Testis (tissue), 3 donors: ENCODE results near the gene MCC. TPM values are rescaled to one million over a fixed set of nuclear protein-coding genes. Genes with fewer than 3 reads are reported as not detected.
"Not testable (repeated sequence)": the region's sequence is repeated elsewhere in the genome, so short reads cannot be mapped to it uniquely, and the experiment has no call there.

Experiments
- DNase-seq: peaks from one replicate; pipeline ENCODE4 v3.0.0-alpha.2; 2019
- H3K27ac ChIP-seq, 2 donors: fragments of 200-600 bp; sonication (generic); one replicate each; pipeline ENCODE4 v1.5.1; 2019
- H3K27me3 ChIP-seq: fragments of 200-600 bp; sonication (generic); one replicate; pipeline ENCODE4 v1.5.1; 2019
- H3K36me3 ChIP-seq: fragments of 200-600 bp; sonication (generic); one replicate; pipeline ENCODE4 v1.5.1; 2017; ENCODE audit warnings: low read depth; ENCODE audit errors: missing control alignments
- H3K4me1 ChIP-seq: fragments of 200-600 bp; sonication (generic); one replicate; pipeline ENCODE4 v1.5.1; 2019
- H3K4me3 ChIP-seq, 2 donors: fragments of 200-600 bp; sonication (generic); one replicate each; pipeline ENCODE4 v1.5.1; 2017 to 2019
- H3K9me3 ChIP-seq: fragments of 200-600 bp; sonication (generic); one replicate; pipeline ENCODE4 v1.5.1; 2017
- POLR2A ChIP-seq: fragments of 450-650 bp; IDR thresholded peaks from one replicate; pipeline ENCODE4 v1.6.1; 2017; ENCODE audit warnings: antibody characterized with exemption, mild to moderate bottlenecking, moderate library complexity
- WGBS, 2 donors: methylation state at CpG; one replicate each; pipeline ENCODE4 v1.1.5; 2018; 5-methylcytosine and 5-hydroxymethylcytosine counted together
- intact Hi-C: fragments of 100-400 bp; cut with DNase I; formaldehyde crosslinking; loops from one replicate; pipeline ENCODE4 v1.15.1; 2023; ENCODE audit warnings: low total_unique reads
- polyA plus RNA-seq: library from polyadenylated mRNA; stranded (reverse); fragments of 350-450 nt; fragmentation: Illumina TruSeq; extraction: RNeasy Lipid Tissue Mini Kit (QIAGEN cat#74804); gene quantifications from one replicate; pipeline ENCODE4 v1.2.3, GENCODE V29; 2014; ENCODE audit warnings: low read depth, low replicate concordance; ENCODE audit not compliant: insufficient read depth
- total RNA-seq, 2 donors: library from RNA; depleted of rRNA; stranded (reverse); fragments of >200 nt; gene quantifications; one replicate each; pipeline ENCODE4 v1.2.3, GENCODE V29; 2016
- TF ChIP-seq, protein P1 (sequence below), 3 experiments: fragments of 450-650 bp in 2 of 3; fragments of 200-600 bp in 1 of 3; sonication (generic) in 1 of 3; IDR thresholded peaks; one replicate each; pipeline ENCODE4 v1.5.1; 2016 to 2019; ENCODE audit warnings: antibody characterized with exemption in 3 of 3, mild to moderate bottlenecking in 2 of 3, moderate library complexity in 1 of 3

Gene MCC
- total and polyA plus RNA-seq, 3 donors from 2014 or later: 7.1 to 23.7 (median 21.4) TPM

GRCh38 chr5:113474100-113474728 lies 14.0 kb downstream of the MCC start:
- intact Hi-C loops: no loop called here
- H3K27me3 ChIP-seq: no peaks in the 10 kb centered on the region
- no peak overlapping the region for H3K4me3 ChIP-seq
- DNase-seq: no peak
- TF ChIP-seq, protein P1, sequence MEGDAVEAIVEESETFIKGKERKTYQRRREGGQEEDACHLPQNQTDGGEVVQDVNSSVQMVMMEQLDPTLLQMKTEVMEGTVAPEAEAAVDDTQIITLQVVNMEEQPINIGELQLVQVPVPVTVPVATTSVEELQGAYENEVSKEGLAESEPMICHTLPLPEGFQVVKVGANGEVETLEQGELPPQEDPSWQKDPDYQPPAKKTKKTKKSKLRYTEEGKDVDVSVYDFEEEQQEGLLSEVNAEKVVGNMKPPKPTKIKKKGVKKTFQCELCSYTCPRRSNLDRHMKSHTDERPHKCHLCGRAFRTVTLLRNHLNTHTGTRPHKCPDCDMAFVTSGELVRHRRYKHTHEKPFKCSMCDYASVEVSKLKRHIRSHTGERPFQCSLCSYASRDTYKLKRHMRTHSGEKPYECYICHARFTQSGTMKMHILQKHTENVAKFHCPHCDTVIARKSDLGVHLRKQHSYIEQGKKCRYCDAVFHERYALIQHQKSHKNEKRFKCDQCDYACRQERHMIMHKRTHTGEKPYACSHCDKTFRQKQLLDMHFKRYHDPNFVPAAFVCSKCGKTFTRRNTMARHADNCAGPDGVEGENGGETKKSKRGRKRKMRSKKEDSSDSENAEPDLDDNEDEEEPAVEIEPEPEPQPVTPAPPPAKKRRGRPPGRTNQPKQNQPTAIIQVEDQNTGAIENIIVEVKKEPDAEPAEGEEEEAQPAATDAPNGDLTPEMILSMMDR (IDR thresholded peaks at IDR 0.05): no peak
- no peak for TF ChIP-seq POLR2A
- H3K9me3 ChIP-seq: no peaks in the 10 kb centered on the region
- WGBS, 2 donors: 36 to 41% methylated on average over 5 of the region's 5 CpGs
- no peaks in the 10 kb centered on the region for H3K4me1 ChIP-seq
- no peak overlapping the region for H3K27ac ChIP-seq
- H3K36me3 ChIP-seq: no peaks in the 10 kb centered on the region

- DNase-seq: no peak
- H3K4me3 ChIP-seq: no peak overlapping the region
- H3K27ac ChIP-seq: no peak overlapping the region
- TF ChIP-seq, protein P1 (IDR thresholded peaks at IDR 0.05): no peak
- no peak for TF ChIP-seq POLR2A
- H3K4me1 ChIP-seq: no peaks in the 10 kb centered on the region
- H3K9me3 ChIP-seq: no peaks in the 10 kb centered on the region
- intact Hi-C loops: no loop called here
- no peaks in the 10 kb centered on the region for H3K36me3 ChIP-seq
- H3K27me3 ChIP-seq: no peaks in the 10 kb centered on the region
Measured at GRCh38 chr5:113463032-113463431, 25.2 kb downstream of the MCC start.

DNA sequence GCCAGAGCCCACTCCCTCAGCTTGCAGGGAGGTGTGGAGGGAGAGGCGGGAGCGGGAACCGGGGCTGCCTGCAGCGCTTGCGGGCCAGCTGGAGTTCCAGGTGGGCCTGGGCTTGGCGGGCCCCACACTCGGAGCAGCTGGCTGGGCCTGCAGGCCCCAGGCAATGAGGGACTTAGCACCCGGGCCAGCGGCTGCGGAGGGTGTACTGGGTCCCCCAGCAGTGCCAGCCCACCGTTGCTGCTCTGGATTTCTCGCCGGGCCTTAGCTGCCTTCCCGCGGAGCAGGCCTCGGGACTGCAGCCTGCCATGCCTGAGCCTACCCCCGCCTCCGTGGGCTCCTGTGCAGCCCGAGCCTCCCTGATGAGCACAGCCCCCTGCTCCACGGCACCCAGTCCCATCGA lies 31.1 kb downstream of the MCC start:
- intact Hi-C loops, H3K9me3 ChIP-seq, H3K27me3 ChIP-seq, H3K4me1 ChIP-seq, H3K27ac ChIP-seq, H3K4me3 ChIP-seq, H3K36me3 ChIP-seq, DNase-seq: not testable (repeated sequence)
- 89 to 98% methylated on average over 12 to 21 of the region's 21 CpGs for WGBS, 2 donors

DNA sequence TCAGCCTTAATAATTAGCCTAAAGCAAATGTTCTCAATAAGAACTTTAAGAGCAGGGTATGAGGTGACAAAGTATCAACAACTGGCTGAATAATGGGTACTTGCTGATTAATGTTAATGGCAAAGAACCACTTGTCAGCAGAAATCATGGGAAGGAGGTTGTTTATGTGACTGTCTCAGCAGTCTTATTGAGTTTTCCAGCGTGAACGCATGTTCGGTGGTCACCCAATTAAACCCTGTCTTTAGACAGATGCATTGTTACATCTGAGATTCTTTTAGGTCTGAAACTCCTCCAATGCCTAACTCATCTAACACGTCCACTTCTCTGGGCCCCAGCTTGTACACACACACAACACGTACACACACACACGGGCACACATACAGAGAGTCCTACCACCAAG lies 35.3 kb downstream of the MCC start:
- Histone ChIP-seq H3K27ac (no peak overlapping the region), H3K36me3 (no peaks in the 10 kb centered on the region), H3K27me3 (no peaks in the 10 kb centered on the region), H3K4me3 (no peak overlapping the region), H3K4me1 (no peaks in the 10 kb centered on the region), H3K9me3 (no peaks in the 10 kb centered on the region)
- intact Hi-C loops: no loop called here
- no peak for DNase-seq
- WGBS, 2 donors: 89 to 91% methylated on average over 6 of the region's 6 CpGs
- no peak for TF ChIP-seq POLR2A
- TF ChIP-seq, protein P1 (IDR thresholded peaks at IDR 0.05): no peak

- intact Hi-C loops: no loop called here
- TF ChIP-seq, protein P1 (IDR thresholded peaks at IDR 0.05): no peak
- no peak for TF ChIP-seq POLR2A
- WGBS, 2 donors: 74 to 88% methylated on average over 2 of the region's 2 CpGs
- Histone ChIP-seq H3K27me3 (no peaks in the 10 kb centered on the region), H3K27ac (no peak overlapping the region), H3K4me3 (no peak overlapping the region), H3K9me3 (no peaks in the 10 kb centered on the region), H3K4me1 (no peaks in the 10 kb centered on the region), H3K36me3 (no peaks in the 10 kb centered on the region)
- no peak for DNase-seq
Measured at GRCh38 chr5:113451797-113452196, 36.5 kb downstream of the MCC start.
